Measurements from ENCODE around the gene ITGA4. TPM values are rescaled to one million over a fixed set of nuclear protein-coding genes. Genes with fewer than 3 reads are reported as not detected.

Gene ITGA4
- total RNA-seq, 4 donors from 2014 or later = 3.2 to 7.0 (median 4.6) TPM

GRCh38 chr2:181546086-181546485 is 88.9 kb downstream of the ITGA4 start:
- H3K4me3 ChIP-seq = no peak overlapping the region
- H3K36me3 ChIP-seq = no peaks in the 10 kb centered on the region
- 39 to 51% methylated on average over 2 to 3 of the region's 3 CpGs for WGBS, 2 donors (ENCODE audit: low coverage in 1 of 2)
- no peaks in the 10 kb centered on the region for H3K27me3 ChIP-seq
- H3K4me1 ChIP-seq = no peaks in the 10 kb centered on the region
- TF ChIP-seq POLR2AphosphoS5 (IDR thresholded peaks at IDR 0.05) = no peak
- no peak for TF ChIP-seq CTCF (IDR thresholded peaks at IDR 0.05)
- no peak for TF ChIP-seq EP300 (IDR thresholded peaks at IDR 0.05)
- no peak for TF ChIP-seq POLR2A (IDR thresholded peaks at IDR 0.05)
- H3K9me3 ChIP-seq = no peaks in the 10 kb centered on the region
- H3K27ac ChIP-seq = no peak overlapping the region
- ATAC-seq = no peak

- no peak overlapping the region for H3K27ac ChIP-seq
- TF ChIP-seq CTCF (IDR thresholded peaks at IDR 0.05) (no peak), POLR2AphosphoS5 (IDR thresholded peaks at IDR 0.05) (no peak), POLR2A (IDR thresholded peaks at IDR 0.05) (no peak), EP300 (IDR thresholded peaks at IDR 0.05) (no peak)
- H3K9me3 ChIP-seq = no peaks in the 10 kb centered on the region
- H3K4me3 ChIP-seq = no peak overlapping the region
- H3K27me3 ChIP-seq = no peaks in the 10 kb centered on the region
- H3K4me1 ChIP-seq = peaks cover 0 to 12% (median 0%) of the 10 kb centered on the region in 3 donors
- H3K36me3 ChIP-seq = no peaks in the 10 kb centered on the region
- ATAC-seq = no peak
- 29% methylated on average over 1 of the region's 1 CpG; no CpG with 5 or more reads in 1 of the 2 donors for WGBS, 2 donors (ENCODE audit: low coverage in 1 of 2)
Observed at GRCh38 chr2:181552808-181553207, 95.6 kb downstream of the ITGA4 start.

- no peak for TF ChIP-seq EP300 (IDR thresholded peaks at IDR 0.05)
- TF ChIP-seq POLR2AphosphoS5 (IDR thresholded peaks at IDR 0.05) = no peak
- TF ChIP-seq POLR2A (IDR thresholded peaks at IDR 0.05) = no peak
- TF ChIP-seq CTCF (IDR thresholded peaks at IDR 0.05) = no peak
- Histone ChIP-seq H3K4me3 (no peak overlapping the region), H3K36me3 (no peaks in the 10 kb centered on the region), H3K27ac (no peak overlapping the region), H3K27me3 (no peaks in the 10 kb centered on the region), H3K4me1 (peaks cover 0 to 12% (median 0%) of the 10 kb centered on the region in 3 donors), H3K9me3 (no peaks in the 10 kb centered on the region)
- ATAC-seq = no peak
- 77 to 95% methylated on average over 2 of the region's 2 CpGs for whole genome bisulfite sequencing, 2 donors (ENCODE audit: low coverage in 1 of 2)
Observed at GRCh38 chr2:181553244-181553643, 96.1 kb downstream of the ITGA4 start.

- Histone ChIP-seq H3K36me3 (no peaks in the 10 kb centered on the region), H3K27me3 (no peaks in the 10 kb centered on the region), H3K27ac (no peak overlapping the region), H3K4me3 (no peak overlapping the region), H3K4me1 (peaks cover 0 to 12% (median 0%) of the 10 kb centered on the region in 3 donors), H3K9me3 (no peaks in the 10 kb centered on the region)
- TF ChIP-seq POLR2AphosphoS5 (IDR thresholded peaks at IDR 0.05) (no peak), POLR2A (IDR thresholded peaks at IDR 0.05) (no peak), CTCF (IDR thresholded peaks at IDR 0.05) (no peak), EP300 (IDR thresholded peaks at IDR 0.05) (no peak)
- no peak for ATAC-seq
- WGBS, 2 donors (ENCODE audit: low coverage in 1 of 2) = 59 to 68% methylated on average over 2 of the region's 2 CpGs
Observed at GRCh38 chr2:181554061-181554830, 97.1 kb downstream of the ITGA4 start.

GRCh38 chr2:181558371-181558770 is 101.2 kb downstream of the ITGA4 start:
- WGBS, 2 donors (ENCODE audit: low coverage in 1 of 2) = 48 to 70% methylated on average over 2 of the region's 2 CpGs
- TF ChIP-seq EP300 (IDR thresholded peaks at IDR 0.05) = no peak
- no peak for TF ChIP-seq POLR2A (IDR thresholded peaks at IDR 0.05)
- no peak for TF ChIP-seq POLR2AphosphoS5 (IDR thresholded peaks at IDR 0.05)
- no peak for TF ChIP-seq CTCF (IDR thresholded peaks at IDR 0.05)
- no peaks in the 10 kb centered on the region for H3K36me3 ChIP-seq
- H3K27me3 ChIP-seq = no peaks in the 10 kb centered on the region
- no peaks in the 10 kb centered on the region for H3K9me3 ChIP-seq
- H3K4me3 ChIP-seq = no peak overlapping the region
- H3K4me1 ChIP-seq = peaks cover 0 to 12% (median 0%) of the 10 kb centered on the region in 3 donors
- H3K27ac ChIP-seq = no peak overlapping the region
- ATAC-seq = no peak

Measured in gastroesophageal sphincter (tissue), 4 donors.